ENCODE data around the gene HRH1.

- TF ChIP-seq, protein P1, sequence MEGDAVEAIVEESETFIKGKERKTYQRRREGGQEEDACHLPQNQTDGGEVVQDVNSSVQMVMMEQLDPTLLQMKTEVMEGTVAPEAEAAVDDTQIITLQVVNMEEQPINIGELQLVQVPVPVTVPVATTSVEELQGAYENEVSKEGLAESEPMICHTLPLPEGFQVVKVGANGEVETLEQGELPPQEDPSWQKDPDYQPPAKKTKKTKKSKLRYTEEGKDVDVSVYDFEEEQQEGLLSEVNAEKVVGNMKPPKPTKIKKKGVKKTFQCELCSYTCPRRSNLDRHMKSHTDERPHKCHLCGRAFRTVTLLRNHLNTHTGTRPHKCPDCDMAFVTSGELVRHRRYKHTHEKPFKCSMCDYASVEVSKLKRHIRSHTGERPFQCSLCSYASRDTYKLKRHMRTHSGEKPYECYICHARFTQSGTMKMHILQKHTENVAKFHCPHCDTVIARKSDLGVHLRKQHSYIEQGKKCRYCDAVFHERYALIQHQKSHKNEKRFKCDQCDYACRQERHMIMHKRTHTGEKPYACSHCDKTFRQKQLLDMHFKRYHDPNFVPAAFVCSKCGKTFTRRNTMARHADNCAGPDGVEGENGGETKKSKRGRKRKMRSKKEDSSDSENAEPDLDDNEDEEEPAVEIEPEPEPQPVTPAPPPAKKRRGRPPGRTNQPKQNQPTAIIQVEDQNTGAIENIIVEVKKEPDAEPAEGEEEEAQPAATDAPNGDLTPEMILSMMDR (optimal IDR thresholded peaks at IDR 0.05 in 1 of 3, IDR thresholded peaks at IDR 0.05 in 1 of 3, conservative IDR thresholded peaks at IDR 0.05 in 1 of 3; ENCODE audit: extremely low read depth in 1 of 3, insufficient read depth in 2 of 3, low read length in 3 of 3): no peak
- TF ChIP-seq EZH2 (IDR thresholded peaks at IDR 0.05; ENCODE audit: low read length): no peak
Observed at GRCh38 chr3:11283139-11283475, 128.8 kb downstream of the HRH1 start.

Data from keratinocyte (primary cell).